ENCODE data around the gene FOXJ2.
"Not testable (repeated sequence)": the region's sequence is repeated elsewhere in the genome, so short reads cannot be mapped to it uniquely, and the experiment has no call there.

Gene FOXJ2

DNA sequence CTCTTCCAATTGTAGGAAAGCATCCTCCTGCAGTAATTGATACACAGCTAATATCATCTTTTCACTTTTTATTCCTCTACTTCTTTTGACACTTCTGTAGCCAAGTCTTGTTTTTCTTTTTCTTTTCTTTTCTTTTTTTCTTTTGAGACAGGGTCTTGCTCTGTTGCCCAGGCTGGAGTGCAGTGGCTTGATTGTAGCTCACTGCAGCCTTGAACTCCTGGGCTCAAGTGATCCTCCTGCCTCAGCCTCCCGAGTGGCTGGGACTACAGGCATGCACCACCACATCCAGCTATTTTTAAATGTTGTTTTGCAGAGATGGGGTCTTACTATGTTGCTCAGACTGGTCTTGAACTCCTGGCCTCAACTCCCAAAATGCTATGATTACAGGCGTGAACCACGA, 39.3 kb downstream of the FOXJ2 start:
- DNase-seq = not testable (repeated sequence)

DNA sequence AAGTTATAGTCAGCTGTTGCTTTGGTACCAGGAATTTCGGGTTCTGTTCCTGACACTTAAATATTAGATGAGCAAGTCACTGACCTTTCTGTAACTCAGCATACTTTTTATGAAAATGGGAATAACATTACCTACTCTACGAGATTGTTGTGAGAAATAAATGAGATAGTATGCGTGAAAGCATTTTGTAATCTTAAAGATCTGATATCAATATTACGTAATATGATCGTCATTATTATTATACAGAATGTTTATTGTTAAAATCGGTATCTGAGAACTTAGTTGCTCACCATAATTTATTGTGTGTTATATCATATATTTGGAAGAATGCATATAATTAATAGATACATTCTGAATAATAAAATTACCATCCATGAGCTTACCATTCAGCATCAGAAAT, 43.4 kb downstream of the FOXJ2 start:
- no peak for DNase-seq

DNA sequence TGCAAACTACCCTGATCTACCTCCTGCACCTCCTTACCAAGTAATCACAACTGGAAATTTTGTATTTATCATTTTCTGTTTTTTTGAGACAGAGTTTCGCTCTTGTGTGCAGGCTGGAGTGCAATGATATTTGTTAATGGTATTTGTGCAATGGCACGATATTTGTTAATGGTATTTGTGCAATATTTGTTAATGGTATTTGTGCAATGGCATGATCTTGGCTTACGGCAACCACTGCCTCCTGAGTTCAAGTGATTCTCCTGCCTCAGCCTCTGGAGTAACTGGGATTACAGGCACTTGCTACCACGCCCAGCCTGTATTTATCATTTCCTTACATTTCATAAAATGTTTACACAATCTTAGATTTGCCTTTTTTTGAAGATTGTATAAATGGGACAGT, 43.9 kb downstream of the FOXJ2 start:
- no peak for DNase-seq

DNA sequence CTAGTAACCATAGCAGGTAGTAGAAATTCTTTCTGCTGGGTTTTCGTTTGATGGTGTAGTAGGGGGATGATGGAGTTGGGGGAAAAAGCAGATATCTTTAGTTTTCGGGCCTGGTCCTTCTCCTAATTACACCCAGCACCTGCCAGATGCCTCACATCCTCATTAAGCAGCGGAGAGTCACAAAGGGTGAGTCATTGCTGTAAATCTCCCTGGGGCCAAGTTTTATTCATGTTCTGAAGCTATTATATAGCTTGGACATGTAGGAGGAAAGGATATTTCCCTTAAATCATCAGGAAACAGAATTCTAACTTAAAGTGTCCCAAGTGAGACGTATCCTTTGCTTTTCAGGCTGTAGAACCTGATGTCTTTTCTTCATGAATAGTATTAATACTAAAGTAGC, 44.7 kb downstream of the FOXJ2 start:
- DNase-seq = no peak

DNA sequence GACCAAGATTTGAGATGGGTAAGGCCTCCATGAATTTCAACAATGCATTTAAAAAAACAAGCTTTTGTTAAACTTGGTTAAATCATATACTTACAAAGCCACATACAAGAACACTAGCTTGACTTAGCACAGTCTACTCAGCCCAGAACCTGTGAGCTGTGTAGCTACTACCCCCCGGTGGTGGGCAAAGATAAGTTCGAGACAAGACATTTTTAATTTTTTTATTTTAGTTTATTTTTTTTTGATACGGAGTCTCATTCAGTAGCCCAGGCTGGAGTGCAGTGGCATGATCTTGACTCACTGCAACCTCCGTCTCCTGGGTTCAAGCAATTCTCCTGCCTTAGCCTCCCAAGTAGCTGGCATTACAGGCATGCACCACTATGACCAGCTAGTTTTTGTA, 45.9 kb downstream of the FOXJ2 start:
- DNase-seq = no peak

DNA sequence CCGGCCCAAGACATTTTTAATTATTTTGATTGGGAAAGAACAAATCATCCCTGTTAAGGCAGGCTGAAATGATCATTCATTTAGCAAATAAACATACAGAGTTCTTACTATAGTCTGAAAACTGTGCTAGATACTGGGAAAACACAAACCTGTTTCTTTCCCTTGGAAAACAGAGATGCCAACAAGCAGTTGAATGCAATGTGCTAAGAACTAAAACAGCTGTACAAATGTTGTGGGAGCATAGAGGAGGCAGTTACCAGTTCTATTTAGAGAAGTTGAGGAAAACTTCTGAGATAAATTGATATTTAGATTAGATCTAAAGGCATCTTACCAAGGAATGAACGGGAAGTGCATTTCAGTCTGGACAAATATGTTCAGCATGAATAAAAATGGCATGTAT, 46.4 kb downstream of the FOXJ2 start:
- no peak for DNase-seq

DNA sequence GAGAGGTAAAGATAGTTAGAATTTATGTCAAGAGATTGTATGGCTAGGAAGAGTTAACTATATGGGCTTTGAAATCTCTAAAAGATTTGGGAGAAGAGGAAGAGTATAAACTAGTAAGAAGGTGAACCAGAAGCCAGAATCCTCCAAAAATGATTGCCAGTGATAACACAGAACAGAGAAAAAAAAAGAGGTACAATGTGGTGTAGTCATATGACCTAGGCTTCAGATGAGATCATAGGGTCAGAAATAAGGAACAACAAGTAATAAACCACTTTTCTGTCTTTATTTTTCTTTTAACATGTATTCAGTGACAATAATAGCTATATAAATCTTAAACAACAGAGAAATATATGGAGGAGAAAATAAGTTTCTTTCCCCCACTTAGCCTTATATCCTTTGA, 47.6 kb downstream of the FOXJ2 start:
- no peak for DNase-seq

DNA sequence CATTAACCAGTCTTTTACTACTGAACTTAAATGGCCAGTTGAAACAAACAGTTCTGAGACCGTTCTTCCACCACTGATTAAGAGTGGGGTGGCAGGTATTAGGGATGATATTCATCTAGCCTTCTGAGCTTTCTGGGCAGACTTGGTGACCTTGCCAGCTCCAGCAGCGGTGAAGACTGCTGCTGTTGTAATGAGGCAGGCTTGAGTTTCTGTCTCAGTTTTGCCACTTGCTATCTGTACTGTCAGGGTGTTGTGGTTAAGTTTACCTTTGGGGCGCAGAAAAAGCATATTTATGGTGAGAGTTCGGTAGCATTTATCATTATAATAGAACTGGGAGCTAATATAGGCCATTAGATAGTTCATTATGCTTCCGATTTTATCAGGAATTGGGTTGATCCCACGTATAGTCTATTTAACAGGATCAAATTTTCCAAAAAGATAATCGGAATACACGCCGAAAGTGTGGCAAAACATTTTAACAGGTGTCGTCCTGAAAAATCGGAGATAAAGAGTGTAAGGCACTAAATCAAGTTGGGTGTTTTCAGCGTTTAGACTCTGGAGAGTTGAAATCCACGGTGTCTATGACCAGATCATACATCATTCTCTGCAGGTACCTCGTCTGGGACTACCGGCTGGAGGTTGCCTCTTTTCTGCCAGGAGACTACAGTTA, 48.9 kb downstream of the FOXJ2 start:
- no peak for DNase-seq

DNA sequence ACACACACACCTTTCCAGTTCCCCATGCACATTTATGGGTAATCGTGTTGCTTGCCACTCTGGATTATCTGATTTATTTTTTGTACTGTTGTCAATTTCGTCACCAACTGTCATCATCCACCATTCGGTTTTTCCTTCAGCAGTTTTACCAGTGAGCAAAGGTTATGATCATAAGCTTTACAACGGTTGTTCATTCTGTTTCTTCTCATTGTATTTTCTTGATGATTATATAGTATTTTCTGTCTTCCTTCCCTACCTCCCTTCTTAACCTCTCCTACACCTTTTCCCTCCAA, 50.2 kb downstream of the FOXJ2 start:
- no peak for DNase-seq

DNA sequence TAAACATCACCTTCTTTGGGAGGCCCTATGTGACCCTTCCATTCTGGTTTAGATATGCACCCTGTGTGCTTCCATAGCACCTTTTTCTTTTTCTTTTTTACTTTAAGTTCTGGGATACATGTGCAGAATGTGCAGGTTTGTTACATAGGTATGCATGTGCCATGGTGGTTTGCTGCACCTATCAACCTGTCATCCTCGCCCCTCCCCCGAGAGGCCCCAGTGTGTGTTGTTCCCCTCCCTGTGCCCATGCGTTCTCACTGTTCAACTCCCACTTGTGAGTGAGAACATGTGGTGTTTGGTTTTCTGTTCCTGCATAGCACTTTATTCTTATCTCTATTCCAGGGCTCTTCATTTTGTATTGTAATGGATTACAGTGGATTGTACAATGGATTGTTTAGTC, 51.8 kb downstream of the FOXJ2 start:
- not testable (repeated sequence) for DNase-seq

DNA sequence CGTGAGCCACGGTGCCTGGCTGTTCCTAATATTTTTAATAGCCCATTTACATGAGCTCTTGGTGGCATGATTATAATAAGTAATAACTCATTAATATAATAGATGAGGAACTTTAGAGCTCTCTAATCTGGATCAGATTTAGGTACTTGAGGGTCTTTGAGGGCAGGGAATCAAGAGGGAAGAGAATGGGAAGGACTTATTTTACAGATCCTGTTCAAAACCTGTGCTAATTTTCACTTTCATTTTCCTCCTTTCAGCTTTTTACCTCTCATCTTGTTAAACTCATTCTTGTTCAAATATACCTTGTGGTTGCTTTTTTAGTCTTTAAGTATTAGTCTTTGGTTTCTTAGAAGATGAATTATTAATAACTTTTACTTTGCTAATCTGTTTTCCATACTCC, 55.1 kb downstream of the FOXJ2 start:
- no peak for DNase-seq

DNA sequence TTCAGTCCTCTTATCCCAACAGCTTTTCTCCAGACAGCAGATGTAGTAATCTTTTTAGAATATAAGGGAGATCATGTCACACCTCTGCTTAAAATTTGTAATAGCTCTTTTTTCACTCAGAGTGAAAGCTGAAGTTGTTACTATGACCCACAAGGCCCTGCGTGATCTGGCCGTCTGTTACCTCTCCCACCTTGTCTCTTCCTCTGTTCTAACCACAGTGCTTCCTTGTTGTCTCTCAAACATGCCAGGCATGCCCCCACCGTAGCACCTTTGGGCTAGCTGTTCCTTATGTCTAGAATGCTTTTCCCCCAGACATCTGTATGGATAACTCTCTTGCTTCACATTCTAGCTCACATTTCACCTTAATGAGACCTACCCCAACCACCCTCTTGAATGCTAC, 56.1 kb downstream of the FOXJ2 start:
- DNase-seq = no peak

DNA sequence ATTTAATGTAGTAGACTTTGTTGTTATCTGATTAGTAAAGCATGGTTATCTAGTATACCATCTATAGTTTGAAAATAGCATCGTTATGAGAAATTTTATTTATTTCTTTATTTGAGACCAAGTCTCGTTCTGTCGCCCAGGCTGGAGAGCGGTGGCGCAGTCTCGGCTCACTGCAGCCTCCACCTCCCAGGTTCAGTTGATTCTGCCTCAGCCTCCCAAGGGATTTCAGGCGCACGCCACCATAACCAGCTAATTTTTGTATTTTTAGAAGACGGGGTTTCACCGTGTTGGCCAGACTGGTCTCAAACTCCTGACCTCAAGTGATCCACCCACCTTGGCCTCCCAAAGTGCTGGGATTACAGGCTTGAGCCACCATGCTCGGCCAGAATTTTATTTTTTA, 56.8 kb downstream of the FOXJ2 start:
- DNase-seq = not testable (repeated sequence)

DNA sequence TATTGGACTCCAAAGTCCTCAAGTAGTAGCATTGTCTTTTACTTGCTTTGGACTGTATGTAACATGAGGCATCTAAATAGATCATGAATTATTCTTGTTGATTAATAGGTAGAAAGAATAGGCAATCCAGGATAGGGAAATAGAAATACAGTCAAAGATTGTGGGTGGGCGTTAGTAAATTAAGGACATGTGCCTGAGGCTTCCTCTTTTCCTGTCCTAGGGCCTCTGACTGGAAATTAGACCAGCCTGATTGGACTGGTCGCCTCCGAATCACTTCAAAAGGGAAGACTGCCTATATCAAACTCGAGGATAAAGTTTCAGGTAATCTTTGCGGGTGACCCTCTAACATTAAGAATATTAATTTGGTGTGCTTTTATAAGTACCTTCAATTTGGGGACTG, 57.2 kb downstream of the FOXJ2 start:
- no peak for DNase-seq

DNA sequence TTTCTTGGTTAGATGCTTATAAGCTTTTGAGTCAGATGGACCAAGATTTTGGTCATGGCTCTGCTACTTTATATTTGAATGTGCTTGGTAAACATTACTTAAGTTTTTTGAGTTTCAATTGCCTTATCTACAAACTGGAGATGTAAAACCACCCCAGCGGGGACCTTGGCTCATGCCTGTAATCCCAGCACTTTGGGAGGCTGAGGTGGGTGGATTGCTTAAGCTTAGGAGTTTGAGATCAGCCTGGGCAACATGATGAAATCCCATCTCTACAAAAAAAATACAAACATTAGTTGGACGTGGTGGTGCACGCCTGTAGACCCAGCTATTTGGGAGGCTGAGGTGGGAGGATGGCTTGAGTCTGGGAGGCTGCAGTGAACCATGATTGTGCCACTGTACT, 60.8 kb downstream of the FOXJ2 start:
- DNase-seq = no peak

DNA sequence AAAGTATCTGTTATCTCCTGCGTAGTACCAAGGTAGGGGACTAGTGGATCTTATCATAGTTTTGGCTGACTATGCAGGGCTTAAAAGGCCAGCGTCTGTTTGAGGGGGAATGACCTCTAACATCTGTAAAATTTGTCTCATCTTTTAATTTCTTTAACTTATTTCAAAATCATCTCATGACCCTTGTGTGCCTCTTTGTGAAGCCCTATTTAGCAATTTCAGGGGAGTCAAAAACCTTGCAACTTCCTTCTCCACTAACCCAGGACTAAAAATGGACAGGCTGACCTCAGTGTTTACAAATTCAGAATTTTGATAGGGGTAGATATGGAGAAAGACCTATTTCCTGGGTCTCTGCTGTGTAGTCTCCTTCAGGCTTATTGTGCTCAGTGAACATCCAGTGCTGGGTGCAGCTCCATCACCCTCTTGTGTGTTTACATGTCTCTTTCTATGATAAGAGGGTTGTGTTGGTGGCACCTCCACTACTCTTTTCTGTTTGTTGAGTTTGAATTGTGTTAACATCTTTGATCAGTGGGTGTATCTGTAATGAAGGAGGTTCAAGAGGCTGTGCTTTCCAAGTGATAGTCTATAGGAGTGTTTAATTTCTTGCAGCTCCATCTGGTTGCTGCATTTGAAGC, 63.9 kb downstream of the FOXJ2 start:
- DNase-seq = no peak

DNA sequence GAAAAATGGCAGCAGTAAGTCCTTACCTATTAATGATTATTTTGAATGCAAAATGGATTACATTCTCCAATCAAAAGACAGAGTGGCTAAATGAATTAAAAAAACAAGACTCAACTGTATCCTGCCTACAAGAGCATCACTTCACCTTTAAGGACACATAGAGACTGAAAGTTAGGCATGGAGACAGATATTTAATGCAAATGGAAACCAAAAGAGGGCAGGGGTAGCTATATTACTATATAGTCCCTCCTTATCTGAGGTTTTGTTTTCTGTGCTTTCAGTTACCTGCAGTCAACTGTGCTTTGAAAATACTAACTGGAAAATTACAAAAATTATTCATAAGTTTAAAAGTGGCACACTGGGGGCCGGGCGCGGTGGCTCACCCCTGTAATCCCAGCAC, 66.7 kb downstream of the FOXJ2 start:
- DNase-seq = no peak

All from cerebellar nuclear complex (tissue), 1 donor.